Neural progenitor cell (in vitro differentiated cells): Measurements from ENCODE around the gene GRAMD1C.

ENCODE experiments used
- EZH2phosphoT487 ChIP-seq: fragments of 200-600 bp; sonication (generic); IDR thresholded peaks from 2 replicates; pipeline ENCODE4 v1.6.1; 2017; ENCODE audit warnings: antibody characterized with exemption
- TF ChIP-seq, protein P1 (sequence below): fragments of 200-600 bp; sonication (generic); IDR thresholded peaks from 2 replicates; pipeline ENCODE4 v1.5.1; 2017; ENCODE audit warnings: antibody characterized with exemption, mild to moderate bottlenecking

DNA sequence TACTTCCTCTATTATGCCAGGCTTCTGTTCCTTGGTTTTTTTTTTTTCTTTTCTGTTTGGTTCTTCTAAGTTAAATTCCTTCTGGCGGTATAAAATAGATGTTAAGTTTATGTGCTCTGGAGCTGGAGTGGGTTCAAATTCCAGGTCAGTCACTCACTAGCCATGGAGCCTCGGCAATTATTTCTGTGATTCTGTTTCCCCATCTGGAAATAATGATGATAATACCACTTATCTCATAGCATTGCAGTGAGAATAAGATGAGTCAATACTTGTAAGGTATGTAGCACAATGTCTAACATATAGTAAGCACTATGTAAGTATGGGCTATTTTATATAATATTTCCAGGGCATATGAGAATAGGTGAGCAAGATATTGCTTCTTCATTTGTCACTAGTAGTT, 76.1 kb downstream of the GRAMD1C start:
- TF ChIP-seq, protein P1, sequence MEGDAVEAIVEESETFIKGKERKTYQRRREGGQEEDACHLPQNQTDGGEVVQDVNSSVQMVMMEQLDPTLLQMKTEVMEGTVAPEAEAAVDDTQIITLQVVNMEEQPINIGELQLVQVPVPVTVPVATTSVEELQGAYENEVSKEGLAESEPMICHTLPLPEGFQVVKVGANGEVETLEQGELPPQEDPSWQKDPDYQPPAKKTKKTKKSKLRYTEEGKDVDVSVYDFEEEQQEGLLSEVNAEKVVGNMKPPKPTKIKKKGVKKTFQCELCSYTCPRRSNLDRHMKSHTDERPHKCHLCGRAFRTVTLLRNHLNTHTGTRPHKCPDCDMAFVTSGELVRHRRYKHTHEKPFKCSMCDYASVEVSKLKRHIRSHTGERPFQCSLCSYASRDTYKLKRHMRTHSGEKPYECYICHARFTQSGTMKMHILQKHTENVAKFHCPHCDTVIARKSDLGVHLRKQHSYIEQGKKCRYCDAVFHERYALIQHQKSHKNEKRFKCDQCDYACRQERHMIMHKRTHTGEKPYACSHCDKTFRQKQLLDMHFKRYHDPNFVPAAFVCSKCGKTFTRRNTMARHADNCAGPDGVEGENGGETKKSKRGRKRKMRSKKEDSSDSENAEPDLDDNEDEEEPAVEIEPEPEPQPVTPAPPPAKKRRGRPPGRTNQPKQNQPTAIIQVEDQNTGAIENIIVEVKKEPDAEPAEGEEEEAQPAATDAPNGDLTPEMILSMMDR, result no peak
- TF ChIP-seq EZH2phosphoT487, result no peak
